GM19035 (cell line): ENCODE measurements around the gene EIF4E1B.

ENCODE experiments used
- ATAC-seq: cut with Tn5 transposase; IDR thresholded peaks from one replicate; pipeline ENCODE4 v1.9.1; 2021; ENCODE audit not compliant: unreplicated experiment

Gene EIF4E1B

GRCh38 chr5:176680226-176680563 lies 49.7 kb downstream of the EIF4E1B start:
- ATAC-seq, result no peak

- no peak for ATAC-seq
Observed at GRCh38 chr5:176682016-176682531, 51.6 kb downstream of the EIF4E1B start.

- ATAC-seq, result no peak
Observed at GRCh38 chr5:176685010-176685409, 54.5 kb downstream of the EIF4E1B start.

GRCh38 chr5:176687247-176687646 lies 56.8 kb downstream of the EIF4E1B start:
- ATAC-seq, result no peak

DNA sequence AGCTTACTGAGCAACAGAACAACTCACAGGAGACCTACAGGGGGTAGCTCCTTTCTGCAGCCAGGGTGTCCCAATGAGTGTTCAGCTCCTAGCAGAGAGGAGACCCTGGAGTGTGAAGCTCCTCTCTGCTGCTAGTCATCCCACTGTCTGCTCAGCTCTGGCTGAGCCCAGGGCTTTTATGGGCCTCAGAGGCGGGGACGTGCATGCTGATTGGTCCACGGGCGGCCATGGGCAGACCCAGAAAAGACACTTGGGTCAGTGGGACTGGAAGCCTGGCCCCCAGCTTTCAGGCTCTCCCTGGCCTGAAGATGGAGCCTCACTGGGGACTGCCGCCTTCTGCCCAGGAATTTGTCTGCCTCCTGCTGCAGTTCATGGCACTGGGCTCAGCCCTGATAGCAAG lies 57.4 kb downstream of the EIF4E1B start:
- ATAC-seq, result no peak

DNA sequence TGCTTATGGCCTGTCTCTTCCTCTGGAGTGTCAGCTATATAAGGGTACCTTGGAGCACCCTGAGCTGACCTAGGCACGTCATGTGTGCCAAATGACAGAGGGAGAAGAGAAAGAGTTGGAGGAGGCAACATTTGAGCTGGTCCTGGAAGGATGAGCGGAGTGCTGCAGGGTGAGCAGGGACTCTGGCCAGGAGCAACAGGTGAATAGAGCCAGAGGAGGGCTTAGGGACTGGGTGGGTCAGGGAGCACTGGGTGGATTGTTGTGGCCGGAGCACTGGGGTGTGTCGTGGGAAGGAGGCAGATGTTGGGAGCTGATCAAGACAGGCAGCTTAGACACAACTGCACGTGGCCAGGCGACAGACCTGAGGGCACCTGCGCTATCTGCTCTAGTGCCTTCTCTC lies 60.4 kb downstream of the EIF4E1B start:
- no peak for ATAC-seq

GRCh38 chr5:176691524-176691923 lies 61.0 kb downstream of the EIF4E1B start:
- ATAC-seq, result no peak

DNA sequence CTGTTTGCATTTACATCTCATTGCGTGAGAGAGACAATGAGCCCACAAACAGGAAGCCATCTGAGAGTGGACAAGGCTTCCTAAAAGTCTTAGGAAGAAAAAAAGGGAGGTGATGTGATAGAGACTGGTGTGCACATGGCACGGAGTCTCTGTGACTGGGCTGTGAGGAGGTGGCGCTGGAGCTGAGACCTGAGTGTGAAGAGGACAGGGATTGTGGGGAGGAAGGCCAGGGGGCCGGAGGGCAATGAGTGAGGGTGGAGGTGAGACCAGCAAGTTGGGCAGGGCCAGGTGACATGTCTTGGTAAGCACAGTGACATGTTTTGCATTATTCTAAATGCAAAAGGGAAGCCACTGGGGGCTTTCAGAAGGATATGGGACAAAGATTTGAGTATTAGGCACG lies 61.9 kb downstream of the EIF4E1B start:
- no peak for ATAC-seq

DNA sequence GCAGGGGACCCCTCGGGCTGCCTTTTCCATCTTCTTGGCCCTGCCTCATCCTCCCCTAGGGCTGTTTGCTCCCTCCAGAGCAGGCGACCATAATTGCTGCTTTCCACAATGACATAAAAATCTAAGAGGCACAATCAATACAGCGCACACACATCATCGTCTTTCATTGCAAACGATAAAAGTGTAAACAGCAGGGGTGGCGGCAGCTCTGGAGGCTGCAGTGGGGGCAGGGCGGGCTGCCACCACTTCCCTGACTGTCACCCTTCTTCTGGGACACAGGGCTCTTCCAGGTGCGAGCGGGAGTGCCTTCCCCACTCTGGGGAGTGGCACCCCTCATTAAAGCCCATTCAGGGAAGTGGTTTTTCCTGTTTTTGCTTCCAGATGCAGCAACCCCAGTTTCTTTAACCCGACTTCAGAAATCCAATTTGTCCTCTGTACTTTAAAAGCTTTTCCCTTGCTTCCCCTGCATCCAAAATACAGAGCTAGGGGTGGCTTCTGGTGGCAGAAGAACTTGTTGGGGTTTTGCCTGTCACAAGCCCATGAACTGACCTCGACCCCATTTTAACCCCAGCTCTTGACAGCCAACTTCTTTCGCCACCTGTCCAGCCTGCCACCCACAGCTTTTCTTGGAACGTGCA lies 62.5 kb downstream of the EIF4E1B start:
- no peak for ATAC-seq

DNA sequence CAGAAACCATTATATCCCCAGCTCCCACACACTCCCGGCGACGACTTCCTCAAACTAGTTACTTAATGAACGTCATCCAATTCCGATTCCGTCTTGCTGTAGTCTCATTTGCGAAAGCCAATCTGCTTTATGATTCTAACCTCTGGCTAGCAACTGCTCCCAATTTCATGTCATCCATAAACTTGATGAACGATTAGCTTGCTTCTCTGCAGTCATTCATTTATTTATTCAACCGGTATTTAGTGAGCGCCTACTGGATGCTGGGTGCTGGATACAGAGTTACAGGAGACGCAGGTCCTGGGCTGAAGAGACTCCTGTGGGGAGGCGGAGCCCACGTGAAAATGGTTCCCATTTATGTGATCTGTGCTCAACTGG lies 63.0 kb downstream of the EIF4E1B start:
- ATAC-seq, result no peak

DNA sequence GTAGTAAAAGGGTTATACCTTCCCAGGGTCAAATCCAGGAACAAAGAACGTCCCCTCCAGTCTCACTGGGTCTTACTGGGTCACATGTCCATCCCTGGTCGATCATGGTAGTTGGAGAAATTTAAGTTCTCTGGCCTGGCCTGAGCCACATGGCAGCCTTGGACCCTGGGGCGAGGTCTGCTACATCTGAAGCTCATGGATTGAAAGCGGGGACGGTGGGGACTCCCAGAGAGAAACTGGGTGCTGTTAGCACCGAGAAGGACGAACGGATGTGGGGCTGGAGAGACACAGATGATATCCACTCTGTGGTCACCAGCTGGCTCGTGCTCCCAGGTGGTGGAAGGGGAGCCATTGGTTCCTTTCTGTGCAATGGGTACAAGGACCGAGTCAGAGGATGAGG lies 63.7 kb downstream of the EIF4E1B start:
- ATAC-seq, result no peak

GRCh38 chr5:176694631-176695030 lies 64.2 kb downstream of the EIF4E1B start:
- no peak for ATAC-seq

GRCh38 chr5:176695073-176695472 lies 64.6 kb downstream of the EIF4E1B start:
- ATAC-seq, result no peak
